ENCODE measurements around the gene LRP3.

DNA sequence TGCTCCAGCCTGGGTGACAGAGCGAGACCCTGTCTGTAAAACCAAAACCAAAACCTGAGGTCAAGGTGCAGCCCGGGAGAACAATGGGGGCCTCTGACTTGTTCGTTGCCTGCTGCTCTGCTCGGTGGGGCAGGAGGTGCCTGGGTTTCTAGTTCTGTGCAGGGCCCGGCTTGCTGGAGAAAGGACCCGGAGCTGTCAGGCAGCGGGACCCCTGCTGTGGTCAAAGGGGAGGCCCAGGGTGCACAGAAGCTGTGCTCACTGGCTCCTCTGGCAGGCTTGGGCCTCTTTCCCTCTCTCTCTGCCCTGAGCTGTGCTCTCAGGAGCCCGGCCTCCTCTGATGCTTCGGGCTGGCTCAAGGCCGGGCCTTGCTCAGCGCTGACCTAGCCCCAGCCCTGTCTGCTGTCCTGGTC, 3.5 kb downstream of the LRP3 start:
- TF ChIP-seq, protein P1, sequence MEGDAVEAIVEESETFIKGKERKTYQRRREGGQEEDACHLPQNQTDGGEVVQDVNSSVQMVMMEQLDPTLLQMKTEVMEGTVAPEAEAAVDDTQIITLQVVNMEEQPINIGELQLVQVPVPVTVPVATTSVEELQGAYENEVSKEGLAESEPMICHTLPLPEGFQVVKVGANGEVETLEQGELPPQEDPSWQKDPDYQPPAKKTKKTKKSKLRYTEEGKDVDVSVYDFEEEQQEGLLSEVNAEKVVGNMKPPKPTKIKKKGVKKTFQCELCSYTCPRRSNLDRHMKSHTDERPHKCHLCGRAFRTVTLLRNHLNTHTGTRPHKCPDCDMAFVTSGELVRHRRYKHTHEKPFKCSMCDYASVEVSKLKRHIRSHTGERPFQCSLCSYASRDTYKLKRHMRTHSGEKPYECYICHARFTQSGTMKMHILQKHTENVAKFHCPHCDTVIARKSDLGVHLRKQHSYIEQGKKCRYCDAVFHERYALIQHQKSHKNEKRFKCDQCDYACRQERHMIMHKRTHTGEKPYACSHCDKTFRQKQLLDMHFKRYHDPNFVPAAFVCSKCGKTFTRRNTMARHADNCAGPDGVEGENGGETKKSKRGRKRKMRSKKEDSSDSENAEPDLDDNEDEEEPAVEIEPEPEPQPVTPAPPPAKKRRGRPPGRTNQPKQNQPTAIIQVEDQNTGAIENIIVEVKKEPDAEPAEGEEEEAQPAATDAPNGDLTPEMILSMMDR (IDR thresholded peaks at IDR 0.05 in 4 of 5, conservative IDR thresholded peaks at IDR 0.05 in 1 of 5) = no peak
- no peak for TF ChIP-seq POLR2A (IDR thresholded peaks at IDR 0.05)
